Motor neuron (in vitro differentiated cells): ENCODE data around the gene NDUFAF2. TPM values are rescaled to one million over a fixed set of nuclear protein-coding genes. Genes with fewer than 3 reads are reported as not detected.
"Not testable (repeated sequence)": the region's sequence is repeated elsewhere in the genome, so short reads cannot be mapped to it uniquely, and the experiment has no call there.

Experiments used
- ATAC-seq, 8 experiments: fragments of 200-7000 bp; cut with Tn5 transposase; replicated peaks in 6 of 8; 2 replicates each; pipeline ENCODE4 v1.8.0; 2021; ENCODE audit warnings: mild to moderate bottlenecking in 8 of 8, moderate library complexity in 8 of 8
- H3K27ac ChIP-seq, 2 donors: fragments of 250-450 bp; sonication (Bioruptor Pico); 2 replicates each; pipeline ENCODE4 v1.9.0; 2021; ENCODE audit warnings: antibody characterized with exemption in 2 of 2, mild to moderate bottlenecking in 2 of 2, moderate library complexity in 1 of 2
- H3K4me1 ChIP-seq, 2 donors: fragments of 250-450 bp; sonication (Bioruptor Pico); replicated peaks in 1 of 2; 2 replicates each; pipeline ENCODE4 v1.6.1; 2021; ENCODE audit warnings: antibody characterized with exemption in 2 of 2, mild to moderate bottlenecking in 2 of 2, moderate library complexity in 1 of 2
- H3K4me3 ChIP-seq, 5 donors: fragments of 250-450 bp; sonication (Bioruptor Pico); 2 replicates each; pipeline ENCODE4 v1.9.0; 2021; ENCODE audit warnings: antibody characterized with exemption in 5 of 5, mild to moderate bottlenecking in 5 of 5, moderate library complexity in 4 of 5
- WGBS, 10 experiments: fragments of 450-650 bp; shearing (Covaris generic); methylation state at CpG; one replicate each; pipeline ENCODE4 v1.0.0; 2022; 5-methylcytosine and 5-hydroxymethylcytosine counted together
- in situ Hi-C, 9 experiments: fragments of 400-800 bp; cut with MboI; loops; one replicate each; pipeline ENCODE4 v1.15.0; 2021; ENCODE audit warnings: low sequenced_read_pairs in 9 of 9, low pct_unique_long_range_greater_than_20kb in 2 of 9; ENCODE audit not compliant: unreplicated experiment in 9 of 9
- total RNA-seq, 8 experiments: library from RNA; unstranded; fragments of 300-600 nt; gene quantifications; 2 replicates each; pipeline versions ENCODE4 v1.2.3 to v1.2.4, GENCODE V29; 2022

Gene NDUFAF2
- total RNA-seq, 8 experiments from 2014 or later, result 50.5 to 78.2 (median 64.4) TPM

DNA sequence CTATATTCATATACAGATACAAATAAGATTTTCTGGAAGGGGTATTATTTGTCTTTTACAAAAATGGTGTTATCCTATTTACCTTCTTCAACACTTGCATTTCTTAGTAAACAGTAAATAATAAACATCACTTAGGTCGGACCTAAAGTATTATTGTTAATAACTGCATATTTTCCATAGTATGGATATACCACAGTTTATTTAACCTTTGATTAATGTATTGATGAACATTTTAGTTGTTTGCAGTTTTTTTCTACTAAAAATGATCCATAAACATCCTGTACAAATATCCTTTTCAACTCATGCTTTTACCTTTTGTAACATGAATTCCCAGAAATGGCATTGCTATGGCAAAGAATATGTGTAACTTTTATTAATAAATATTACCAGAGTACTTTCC is 83.4 kb downstream of the NDUFAF2 start:
- WGBS, 10 experiments, result 86 to 100% (median 100%) methylated on average over 1 of the region's 1 CpG; no CpG with 5 or more reads in 3 of the 10 experiments
- Histone ChIP-seq H3K4me3 (no peak overlapping the region), H3K4me1 (peaks cover 0 to 9% of the 10 kb centered on the region in 2 donors), H3K27ac (no peak overlapping the region)
- ATAC-seq, result no peak
- in situ Hi-C loops, result no loop called here

DNA sequence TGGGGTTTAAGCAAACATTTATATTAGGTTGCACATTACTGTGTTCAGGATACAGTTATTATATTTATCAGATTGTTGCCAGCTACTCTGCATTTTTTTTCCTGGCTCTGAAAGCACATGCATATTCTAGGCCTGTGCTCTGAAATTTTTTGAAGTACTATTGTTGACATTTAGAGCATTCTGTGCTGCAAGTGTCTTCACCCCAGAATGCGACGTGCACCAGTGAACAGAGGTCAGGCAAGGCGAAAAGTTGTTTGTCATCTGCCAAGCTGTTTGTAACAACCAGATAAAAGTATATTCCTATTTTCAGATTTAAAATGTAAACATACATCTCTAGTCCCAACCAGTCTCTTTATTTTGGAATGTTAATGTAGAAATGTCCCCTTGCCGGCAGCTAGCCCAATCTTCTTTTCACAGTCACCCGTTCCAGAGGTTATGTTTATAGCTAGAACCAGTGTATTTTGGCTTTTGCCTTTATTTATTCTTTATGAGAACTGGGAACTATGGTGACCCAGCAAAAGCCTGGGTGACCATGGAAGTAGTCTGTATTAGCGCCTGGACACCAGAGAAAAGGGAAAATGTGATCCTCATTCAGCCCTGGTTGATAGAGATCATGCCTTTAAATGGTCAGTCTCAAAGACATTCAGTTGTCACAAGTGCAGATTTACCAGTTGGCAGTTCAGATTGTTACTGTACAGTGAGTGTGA is 84.6 kb downstream of the NDUFAF2 start:
- peaks cover 0 to 9% of the 10 kb centered on the region in 2 donors for H3K4me1 ChIP-seq
- in situ Hi-C loops, result no loop called here
- no peak overlapping the region for H3K27ac ChIP-seq

DNA sequence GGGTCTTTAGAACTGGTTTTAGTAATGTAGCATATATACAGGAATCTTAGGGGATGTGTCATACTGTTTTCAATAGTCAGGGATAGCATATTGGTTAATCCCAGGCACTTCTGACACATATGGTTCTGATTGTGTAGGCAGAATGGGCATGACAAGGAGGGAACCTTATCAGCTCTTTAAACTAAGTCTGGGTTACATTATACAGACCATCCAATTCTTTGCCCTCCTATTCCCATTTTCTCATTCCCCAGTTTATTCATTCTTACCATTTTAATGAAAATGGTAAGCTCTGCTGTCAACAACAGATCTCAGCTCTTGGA is 85.1 kb downstream of the NDUFAF2 start:
- ATAC-seq, result peak in 1 of 8 experiments; percentile 32
- in situ Hi-C loops, result no loop called here
- H3K4me1 ChIP-seq, result peaks cover 0 to 6% of the 10 kb centered on the region in 2 donors
- no peak overlapping the region for H3K4me3 ChIP-seq
- H3K27ac ChIP-seq, result no peak overlapping the region

More for the DNA sequence above, 84.6 kb downstream of the NDUFAF2 start:
- peak in 1 of 8 experiments; percentile 98 for ATAC-seq
- WGBS, 10 experiments, result 67 to 97% (median 87%) methylated on average over 3 to 6 of the region's 6 CpGs; no CpG with 5 or more reads in 2 of the 10 experiments
- H3K4me3 ChIP-seq, result no peak overlapping the region

DNA sequence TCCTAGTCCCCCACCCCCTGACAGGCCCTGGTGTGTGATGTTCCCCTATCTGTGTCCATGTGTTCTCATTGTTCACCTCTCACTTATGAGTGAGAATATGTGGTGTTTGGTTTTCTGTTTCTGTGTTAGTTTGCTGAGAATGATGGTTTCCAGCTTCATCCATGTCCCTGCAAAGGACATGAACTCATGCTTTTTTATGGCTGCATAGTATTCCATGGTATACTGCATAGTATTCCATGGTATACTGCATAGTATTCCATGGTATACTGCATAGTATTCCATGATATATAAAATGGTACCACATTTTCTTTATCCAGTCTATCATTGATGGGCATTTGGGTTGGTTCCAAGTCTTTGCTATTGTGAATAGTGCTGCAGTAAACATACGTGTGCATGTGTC is 86.3 kb downstream of the NDUFAF2 start:
- in situ Hi-C loops, H3K4me3 ChIP-seq, ATAC-seq, H3K4me1 ChIP-seq, H3K27ac ChIP-seq: not testable (repeated sequence)
- WGBS, 10 experiments, result no CpG with 5 or more reads among the region's 1 CpG

DNA sequence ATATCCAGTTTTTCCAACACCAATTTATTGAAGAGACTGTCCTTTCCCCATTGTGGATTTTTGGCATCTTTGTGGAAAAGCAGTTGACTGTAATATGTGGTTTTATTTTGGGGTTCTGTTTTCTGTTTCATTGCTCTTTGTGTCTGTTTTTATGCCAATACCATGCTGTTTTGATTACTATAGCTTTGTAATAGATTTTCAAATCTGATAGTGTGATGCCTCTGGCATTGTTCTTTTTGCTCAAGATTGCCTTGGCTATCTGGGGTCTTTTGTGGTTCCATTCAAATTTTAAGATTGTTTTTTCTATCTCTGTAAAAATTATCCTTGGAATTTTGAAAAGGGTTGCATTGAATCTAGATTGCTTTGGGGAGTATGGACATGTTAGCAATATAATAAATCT is 99.5 kb downstream of the NDUFAF2 start:
- H3K4me3 ChIP-seq, result no peak overlapping the region
- in situ Hi-C loops, result no loop called here
- no peak overlapping the region for H3K27ac ChIP-seq
- no peak for ATAC-seq
- no peaks in the 10 kb centered on the region for H3K4me1 ChIP-seq

DNA sequence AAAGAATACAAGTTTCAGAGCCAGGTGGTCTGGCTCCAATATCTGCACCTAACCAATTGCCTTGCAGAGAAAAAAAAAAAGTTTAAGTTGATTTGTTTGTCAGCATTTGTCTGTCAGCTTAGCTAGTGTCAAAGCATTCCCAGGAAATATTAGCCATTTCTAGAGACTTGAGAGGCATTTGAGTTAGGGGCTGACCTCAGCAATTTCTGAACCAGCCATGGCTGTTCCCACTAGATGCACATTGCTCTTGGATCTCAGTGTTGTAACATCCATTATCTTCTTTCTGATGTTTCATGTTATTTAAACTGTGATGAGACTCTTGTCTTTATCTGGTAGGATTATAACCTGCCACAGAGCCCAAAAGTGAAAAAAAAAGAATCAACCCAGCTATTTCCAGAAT is 102.3 kb downstream of the NDUFAF2 start:
- in situ Hi-C loops, result no loop called here
- no peak for ATAC-seq

DNA sequence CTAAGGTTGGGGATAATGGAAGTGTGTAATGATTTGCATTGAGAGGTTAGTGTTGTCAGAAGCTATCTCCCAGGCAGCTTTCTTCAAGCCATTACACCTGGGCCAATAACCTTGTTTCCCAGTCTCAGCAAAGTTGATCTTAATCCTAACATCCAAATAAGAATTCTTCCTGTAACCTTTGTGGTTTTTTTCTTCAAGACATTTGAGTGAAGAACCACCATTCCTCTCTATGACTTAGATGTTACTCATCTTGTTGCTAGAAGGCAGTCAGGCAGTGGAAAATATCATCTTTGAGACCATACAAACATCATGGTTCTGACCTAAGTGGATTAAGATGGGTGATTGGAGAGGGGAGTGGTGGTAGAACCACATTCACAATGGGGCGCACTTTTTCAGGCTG is 103.5 kb downstream of the NDUFAF2 start:
- WGBS, 10 experiments, result 0 to 100% (median 20%) methylated on average over 1 of the region's 1 CpG; no CpG with 5 or more reads in 1 of the 10 experiments

More for the DNA sequence above, 102.3 kb downstream of the NDUFAF2 start:
- peaks cover 0 to 10% of the 10 kb centered on the region in 2 donors for H3K4me1 ChIP-seq
- no peak overlapping the region for H3K4me3 ChIP-seq
- no peak overlapping the region for H3K27ac ChIP-seq

DNA sequence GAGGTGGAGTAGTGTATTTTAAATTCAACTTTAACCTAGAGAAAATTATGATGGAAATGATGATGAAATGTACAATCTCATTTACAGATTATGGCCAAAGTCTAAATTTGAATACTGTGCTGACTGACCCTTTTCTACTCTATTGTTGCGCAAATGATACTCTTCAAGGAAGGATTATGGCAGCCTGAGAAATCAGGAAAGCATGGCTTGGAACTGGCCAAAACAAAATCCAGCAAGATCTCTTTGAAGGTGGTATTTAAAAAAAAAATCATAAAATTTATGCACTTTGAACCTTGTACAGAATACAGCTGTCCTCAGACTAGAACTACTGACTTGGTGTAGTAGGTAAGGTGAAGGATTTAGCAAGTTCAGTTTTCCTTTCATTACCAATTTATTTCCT is 105.3 kb downstream of the NDUFAF2 start:
- Histone ChIP-seq H3K27ac (no peak overlapping the region), H3K4me1 (peaks cover 0 to 10% of the 10 kb centered on the region in 2 donors), H3K4me3 (no peak overlapping the region)
- 88 to 100% (median 100%) methylated on average over 1 of the region's 1 CpG; no CpG with 5 or more reads in 3 of the 10 experiments for WGBS, 10 experiments
- in situ Hi-C loops, result loop anchor here in 1 of 9 experiments (25.0 kb wide), 1 partner anchor 887 kb away; no protein-coding TSS in a partner anchor
- ATAC-seq, result no peak

More for the DNA sequence above, 103.5 kb downstream of the NDUFAF2 start:
- peaks cover 0 to 10% of the 10 kb centered on the region in 2 donors for H3K4me1 ChIP-seq
- no peak overlapping the region for H3K27ac ChIP-seq
- no peak for ATAC-seq
- in situ Hi-C loops, result no loop called here
- H3K4me3 ChIP-seq, result no peak overlapping the region

DNA sequence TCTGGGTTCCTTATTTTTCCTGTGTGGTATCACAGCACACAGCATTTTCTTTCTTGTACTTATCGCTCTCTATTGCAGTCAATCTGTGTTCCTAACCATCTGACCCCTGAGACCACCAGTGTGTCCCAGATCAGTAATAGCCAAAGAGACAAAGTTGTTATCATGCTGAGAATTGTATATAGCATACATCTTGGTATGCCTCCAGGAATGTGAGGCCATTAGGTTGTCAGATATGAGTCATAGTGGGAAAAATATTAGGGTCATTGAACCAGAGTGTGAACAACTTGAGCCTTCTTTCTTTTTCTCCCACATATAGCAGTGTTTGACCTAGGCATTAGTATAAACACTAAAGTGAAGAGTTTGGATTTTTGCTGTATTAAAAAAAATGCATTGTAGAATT is 106.3 kb downstream of the NDUFAF2 start:
- no peak overlapping the region for H3K4me3 ChIP-seq
- peaks cover 0 to 10% of the 10 kb centered on the region in 2 donors for H3K4me1 ChIP-seq
- in situ Hi-C loops, result loop anchor here in 1 of 9 experiments (25.0 kb wide), 1 partner anchor 886 kb away; no protein-coding TSS in a partner anchor
- ATAC-seq, result peak in 5 of 8 experiments; percentile 29 to 67 (median 38)
- H3K27ac ChIP-seq, result no peak overlapping the region
- WGBS, 10 experiments, result 67 to 100% (median 89%) methylated on average over 1 of the region's 1 CpG; no CpG with 5 or more reads in 5 of the 10 experiments

DNA sequence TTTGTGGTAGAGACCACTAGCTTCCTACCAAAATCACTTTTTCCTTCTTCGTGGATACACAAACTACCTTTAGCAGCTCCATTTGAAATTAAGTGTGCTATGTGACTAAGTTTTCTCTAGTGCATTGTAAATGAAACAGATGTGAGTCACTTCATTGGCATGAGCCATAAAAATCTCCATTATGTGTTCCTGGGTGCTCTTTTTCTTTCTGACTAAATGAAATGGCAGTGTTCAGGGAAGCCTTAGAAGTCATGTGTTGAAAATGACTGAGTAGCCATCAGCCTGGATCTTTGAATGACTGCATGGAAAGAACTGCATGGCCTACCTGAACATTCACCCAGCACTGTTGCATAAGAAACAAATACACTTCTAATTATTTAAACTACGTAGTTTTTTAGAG is 107.9 kb downstream of the NDUFAF2 start:
- Histone ChIP-seq H3K27ac (no peak overlapping the region), H3K4me1 (peaks cover 0 to 10% of the 10 kb centered on the region in 2 donors), H3K4me3 (no peak overlapping the region)
- ATAC-seq, result peak; percentile 50 to 96 (median 80)
- in situ Hi-C loops, result loop anchor here in 1 of 9 experiments (25.0 kb wide), 1 partner anchor 884 kb away; no protein-coding TSS in a partner anchor
- 37 to 90% (median 73%) methylated on average over 1 to 2 of the region's 2 CpGs for WGBS, 10 experiments

DNA sequence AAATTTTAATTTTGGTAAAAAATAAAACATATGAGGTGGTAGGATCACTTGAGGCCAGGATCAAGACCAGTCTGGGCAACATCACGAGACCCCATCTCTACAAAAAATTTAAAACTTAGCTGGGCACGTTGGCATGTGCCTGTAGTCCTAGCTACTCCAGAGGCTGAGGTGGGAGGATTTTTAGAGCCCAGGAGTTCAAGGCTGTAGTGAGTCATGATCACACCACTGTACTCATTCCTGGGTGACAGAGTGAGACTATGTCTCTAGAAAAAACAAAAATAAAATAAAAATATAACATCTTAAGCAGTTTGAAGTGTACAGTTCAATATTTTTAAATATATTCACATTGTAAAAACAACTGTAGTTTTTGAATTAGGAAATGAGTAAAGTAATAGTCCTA is 108.9 kb downstream of the NDUFAF2 start:
- no peak overlapping the region for H3K27ac ChIP-seq
- WGBS, 10 experiments, result 8 to 92% (median 48%) methylated on average over 2 of the region's 2 CpGs
- peaks cover 0 to 10% of the 10 kb centered on the region in 2 donors for H3K4me1 ChIP-seq
- in situ Hi-C loops, result loop anchor here in 1 of 9 experiments (25.0 kb wide), 1 partner anchor 883 kb away; no protein-coding TSS in a partner anchor
- H3K4me3 ChIP-seq, result no peak overlapping the region
- ATAC-seq, result no peak

DNA sequence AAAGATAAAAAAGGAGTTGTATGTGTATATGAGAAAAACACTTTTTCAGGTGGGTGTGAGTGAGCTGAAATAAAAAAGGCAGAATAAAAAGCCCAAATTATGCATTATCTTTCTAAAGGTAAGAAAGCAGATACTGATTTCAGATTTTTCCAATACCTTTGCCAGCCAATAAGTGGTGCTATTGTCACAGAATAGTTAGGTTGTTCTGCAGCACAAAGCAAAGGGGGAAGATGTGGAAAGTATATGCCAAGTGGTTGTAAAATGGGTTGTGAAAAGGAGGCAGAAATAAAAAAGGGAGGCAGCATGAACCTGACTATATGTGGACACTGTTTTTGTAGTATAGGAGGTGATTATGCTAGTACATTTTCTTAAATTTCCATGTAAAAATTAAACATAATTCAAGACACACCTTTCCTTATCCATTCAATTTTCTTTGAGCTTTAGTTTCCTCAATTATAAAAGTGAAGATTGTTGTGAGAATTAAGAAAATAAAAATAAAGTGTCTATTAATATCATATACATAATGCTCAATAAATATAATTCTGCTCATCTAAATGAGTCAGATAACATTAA is 110.5 kb downstream of the NDUFAF2 start:
- peak in 5 of 8 experiments; percentile 14 to 67 (median 35) for ATAC-seq
- H3K27ac ChIP-seq, result no peak overlapping the region
- in situ Hi-C loops, result loop anchor here in 1 of 9 experiments (25.0 kb wide), 1 partner anchor 882 kb away; no protein-coding TSS in a partner anchor
- H3K4me3 ChIP-seq, result no peak overlapping the region
- peaks cover 0 to 10% of the 10 kb centered on the region in 2 donors for H3K4me1 ChIP-seq

DNA sequence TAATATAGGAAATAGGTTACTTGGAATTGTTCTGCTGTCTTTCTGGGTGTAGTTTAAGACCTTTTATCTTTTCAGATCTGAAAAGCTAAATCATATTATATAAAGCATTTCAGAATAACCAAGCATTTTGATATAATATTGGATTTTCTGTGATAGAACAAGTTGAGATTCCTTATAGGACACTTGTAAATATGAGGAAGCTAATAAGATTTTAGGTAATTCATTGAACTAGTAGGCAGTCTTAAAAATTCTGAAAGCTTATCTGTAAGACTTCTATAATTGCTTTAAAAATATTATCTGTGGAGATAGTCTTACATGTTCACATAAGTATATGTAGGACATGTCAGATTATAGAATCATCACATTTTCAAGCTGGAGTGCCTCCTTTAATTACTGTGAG is 114.5 kb downstream of the NDUFAF2 start:
- in situ Hi-C loops, result loop anchor here in 1 of 9 experiments (25.0 kb wide), 1 partner anchor 878 kb away; no protein-coding TSS in a partner anchor
- ATAC-seq, result no peak
- no peak overlapping the region for H3K4me3 ChIP-seq
- no peaks in the 10 kb centered on the region for H3K4me1 ChIP-seq
- H3K27ac ChIP-seq, result no peak overlapping the region
